ENCODE data around the gene GMPS.

The GMPS gene

GRCh38 chr3:155889952-155890351 lies 19.5 kb downstream of the GMPS start:
- Mint-ChIP-seq H3K27me3 (no peaks in the 10 kb centered on the region), H3K4me1 (ENCODE audit: low read depth) (peaks cover 44% of the 10 kb centered on the region), H3K36me3 (ENCODE audit: low read depth) (peaks cover 23% of the 10 kb centered on the region), H3K4me3 (no peak overlapping the region), H3K9me3 (no peaks in the 10 kb centered on the region), H3K27ac (no peak overlapping the region)

GRCh38 chr3:155890671-155891190 lies 20.3 kb downstream of the GMPS start:
- H3K27me3 Mint-ChIP-seq = no peaks in the 10 kb centered on the region
- no peak overlapping the region for H3K27ac Mint-ChIP-seq
- no peak overlapping the region for H3K4me3 Mint-ChIP-seq
- no peaks in the 10 kb centered on the region for H3K9me3 Mint-ChIP-seq
- H3K4me1 Mint-ChIP-seq (ENCODE audit: low read depth) = peaks cover 42% of the 10 kb centered on the region
- peaks cover 31% of the 10 kb centered on the region for H3K36me3 Mint-ChIP-seq (ENCODE audit: low read depth)

GRCh38 chr3:155891321-155891720 lies 20.9 kb downstream of the GMPS start:
- H3K9me3 Mint-ChIP-seq = no peaks in the 10 kb centered on the region
- H3K4me1 Mint-ChIP-seq (ENCODE audit: low read depth) = peaks cover 37% of the 10 kb centered on the region
- H3K4me3 Mint-ChIP-seq = no peak overlapping the region
- no peak overlapping the region for H3K27ac Mint-ChIP-seq
- peaks cover 34% of the 10 kb centered on the region for H3K36me3 Mint-ChIP-seq (ENCODE audit: low read depth)
- H3K27me3 Mint-ChIP-seq = no peaks in the 10 kb centered on the region

- peaks cover 55% of the 10 kb centered on the region for H3K36me3 Mint-ChIP-seq (ENCODE audit: low read depth)
- no peak overlapping the region for H3K27ac Mint-ChIP-seq
- H3K4me1 Mint-ChIP-seq (ENCODE audit: low read depth) = peaks cover 6% of the 10 kb centered on the region
- H3K9me3 Mint-ChIP-seq = no peaks in the 10 kb centered on the region
- H3K4me3 Mint-ChIP-seq = no peak overlapping the region
- no peaks in the 10 kb centered on the region for H3K27me3 Mint-ChIP-seq
These were observed 25.0 kb downstream of the GMPS start for GRCh38 chr3:155895379-155895900.

- Mint-ChIP-seq H3K4me1 (ENCODE audit: low read depth) (peaks cover 13% of the 10 kb centered on the region), H3K4me3 (no peak overlapping the region), H3K27ac (no peak overlapping the region), H3K36me3 (ENCODE audit: low read depth) (peaks cover 68% of the 10 kb centered on the region), H3K9me3 (no peaks in the 10 kb centered on the region), H3K27me3 (no peaks in the 10 kb centered on the region)
These were observed 36.5 kb downstream of the GMPS start for GRCh38 chr3:155906900-155907299.

GRCh38 chr3:155908086-155908485 lies 37.6 kb downstream of the GMPS start:
- H3K27me3 Mint-ChIP-seq = no peaks in the 10 kb centered on the region
- H3K36me3 Mint-ChIP-seq (ENCODE audit: low read depth) = peaks cover 75% of the 10 kb centered on the region
- no peaks in the 10 kb centered on the region for H3K9me3 Mint-ChIP-seq
- no peak overlapping the region for H3K4me3 Mint-ChIP-seq
- H3K4me1 Mint-ChIP-seq (ENCODE audit: low read depth) = peaks cover 13% of the 10 kb centered on the region
- H3K27ac Mint-ChIP-seq = peak overlapping the region; percentile 64

- H3K4me1 Mint-ChIP-seq (ENCODE audit: low read depth) = peaks cover 13% of the 10 kb centered on the region
- no peak overlapping the region for H3K4me3 Mint-ChIP-seq
- peak overlapping the region; percentile 22 for H3K27ac Mint-ChIP-seq
- no peaks in the 10 kb centered on the region for H3K9me3 Mint-ChIP-seq
- no peaks in the 10 kb centered on the region for H3K27me3 Mint-ChIP-seq
- peaks cover 80% of the 10 kb centered on the region for H3K36me3 Mint-ChIP-seq (ENCODE audit: low read depth)
These were observed 38.2 kb downstream of the GMPS start for GRCh38 chr3:155908605-155909004.

GRCh38 chr3:155912090-155912489 lies 41.6 kb downstream of the GMPS start:
- H3K4me1 Mint-ChIP-seq (ENCODE audit: low read depth) = peaks cover 13% of the 10 kb centered on the region
- peaks cover 87% of the 10 kb centered on the region for H3K36me3 Mint-ChIP-seq (ENCODE audit: low read depth)
- H3K27me3 Mint-ChIP-seq = no peaks in the 10 kb centered on the region
- no peak overlapping the region for H3K4me3 Mint-ChIP-seq
- no peaks in the 10 kb centered on the region for H3K9me3 Mint-ChIP-seq
- H3K27ac Mint-ChIP-seq = peak overlapping the region; percentile 46

- Mint-ChIP-seq H3K4me1 (ENCODE audit: low read depth) (peaks cover 10% of the 10 kb centered on the region), H3K27ac (no peak overlapping the region), H3K4me3 (no peak overlapping the region), H3K36me3 (ENCODE audit: low read depth) (peaks cover 85% of the 10 kb centered on the region), H3K9me3 (no peaks in the 10 kb centered on the region), H3K27me3 (no peaks in the 10 kb centered on the region)
These were observed 42.2 kb downstream of the GMPS start for GRCh38 chr3:155912579-155913190.

- peaks cover 69% of the 10 kb centered on the region for H3K36me3 Mint-ChIP-seq (ENCODE audit: low read depth)
- H3K27me3 Mint-ChIP-seq = no peaks in the 10 kb centered on the region
- H3K27ac Mint-ChIP-seq = no peak overlapping the region
- H3K9me3 Mint-ChIP-seq = no peaks in the 10 kb centered on the region
- H3K4me3 Mint-ChIP-seq = no peak overlapping the region
- no peaks in the 10 kb centered on the region for H3K4me1 Mint-ChIP-seq (ENCODE audit: low read depth)
These were observed 47.3 kb downstream of the GMPS start for GRCh38 chr3:155917781-155918180.

GRCh38 chr3:155919728-155920127 lies 49.3 kb downstream of the GMPS start:
- no peak overlapping the region for H3K4me3 Mint-ChIP-seq

GRCh38 chr3:155921486-155921885 lies 51.0 kb downstream of the GMPS start:
- no peaks in the 10 kb centered on the region for H3K27me3 Mint-ChIP-seq
- H3K4me1 Mint-ChIP-seq (ENCODE audit: low read depth) = no peaks in the 10 kb centered on the region
- no peak overlapping the region for H3K27ac Mint-ChIP-seq
- H3K4me3 Mint-ChIP-seq = no peak overlapping the region
- peaks cover 68% of the 10 kb centered on the region for H3K36me3 Mint-ChIP-seq (ENCODE audit: low read depth)
- no peaks in the 10 kb centered on the region for H3K9me3 Mint-ChIP-seq

More at GRCh38 chr3:155919728-155920127, 49.3 kb downstream of the GMPS start:
- no peaks in the 10 kb centered on the region for H3K9me3 Mint-ChIP-seq
- H3K4me1 Mint-ChIP-seq (ENCODE audit: low read depth) = no peaks in the 10 kb centered on the region
- no peak overlapping the region for H3K27ac Mint-ChIP-seq
- peaks cover 67% of the 10 kb centered on the region for H3K36me3 Mint-ChIP-seq (ENCODE audit: low read depth)
- H3K27me3 Mint-ChIP-seq = no peaks in the 10 kb centered on the region

- H3K4me1 Mint-ChIP-seq (ENCODE audit: low read depth) = no peaks in the 10 kb centered on the region
These were observed 63.8 kb downstream of the GMPS start for GRCh38 chr3:155934230-155934629.

GRCh38 chr3:155938409-155938808 lies 68.0 kb downstream of the GMPS start:
- Mint-ChIP-seq H3K9me3 (no peaks in the 10 kb centered on the region), H3K27me3 (no peaks in the 10 kb centered on the region), H3K36me3 (ENCODE audit: low read depth) (peaks cover 71% of the 10 kb centered on the region), H3K4me3 (no peak overlapping the region), H3K27ac (no peak overlapping the region), H3K4me1 (ENCODE audit: low read depth) (no peaks in the 10 kb centered on the region)

More at GRCh38 chr3:155934230-155934629, 63.8 kb downstream of the GMPS start:
- Mint-ChIP-seq H3K27me3 (no peaks in the 10 kb centered on the region), H3K9me3 (no peaks in the 10 kb centered on the region), H3K4me3 (no peak overlapping the region), H3K27ac (no peak overlapping the region), H3K36me3 (ENCODE audit: low read depth) (peaks cover 63% of the 10 kb centered on the region)

- Mint-ChIP-seq H3K27ac (no peak overlapping the region), H3K9me3 (no peaks in the 10 kb centered on the region), H3K4me3 (no peak overlapping the region), H3K4me1 (ENCODE audit: low read depth) (no peaks in the 10 kb centered on the region), H3K27me3 (no peaks in the 10 kb centered on the region), H3K36me3 (ENCODE audit: low read depth) (peaks cover 47% of the 10 kb centered on the region)
These were observed 70.9 kb downstream of the GMPS start for GRCh38 chr3:155941354-155941753.

GRCh38 chr3:155944081-155944480 lies 73.6 kb downstream of the GMPS start:
- Mint-ChIP-seq H3K9me3 (no peaks in the 10 kb centered on the region), H3K4me3 (no peak overlapping the region), H3K36me3 (ENCODE audit: low read depth) (peaks cover 24% of the 10 kb centered on the region), H3K27me3 (no peaks in the 10 kb centered on the region), H3K4me1 (ENCODE audit: low read depth) (no peaks in the 10 kb centered on the region), H3K27ac (no peak overlapping the region)

Data from stimulated activated naive CD8-positive, alpha-beta T cell treated with anti-CD3 and anti-CD28 coated beads, Interleukin-15, Interleukin-2, amounts not matched to agents 100 ng/mL and 50 ng/mL, for 24 hours (primary cell).